ENCODE measurements around the gene TMEM91.
"Not testable (repeated sequence)": the region's sequence is repeated elsewhere in the genome, so short reads cannot be mapped to it uniquely, and the experiment has no call there.

Gene TMEM91

DNA sequence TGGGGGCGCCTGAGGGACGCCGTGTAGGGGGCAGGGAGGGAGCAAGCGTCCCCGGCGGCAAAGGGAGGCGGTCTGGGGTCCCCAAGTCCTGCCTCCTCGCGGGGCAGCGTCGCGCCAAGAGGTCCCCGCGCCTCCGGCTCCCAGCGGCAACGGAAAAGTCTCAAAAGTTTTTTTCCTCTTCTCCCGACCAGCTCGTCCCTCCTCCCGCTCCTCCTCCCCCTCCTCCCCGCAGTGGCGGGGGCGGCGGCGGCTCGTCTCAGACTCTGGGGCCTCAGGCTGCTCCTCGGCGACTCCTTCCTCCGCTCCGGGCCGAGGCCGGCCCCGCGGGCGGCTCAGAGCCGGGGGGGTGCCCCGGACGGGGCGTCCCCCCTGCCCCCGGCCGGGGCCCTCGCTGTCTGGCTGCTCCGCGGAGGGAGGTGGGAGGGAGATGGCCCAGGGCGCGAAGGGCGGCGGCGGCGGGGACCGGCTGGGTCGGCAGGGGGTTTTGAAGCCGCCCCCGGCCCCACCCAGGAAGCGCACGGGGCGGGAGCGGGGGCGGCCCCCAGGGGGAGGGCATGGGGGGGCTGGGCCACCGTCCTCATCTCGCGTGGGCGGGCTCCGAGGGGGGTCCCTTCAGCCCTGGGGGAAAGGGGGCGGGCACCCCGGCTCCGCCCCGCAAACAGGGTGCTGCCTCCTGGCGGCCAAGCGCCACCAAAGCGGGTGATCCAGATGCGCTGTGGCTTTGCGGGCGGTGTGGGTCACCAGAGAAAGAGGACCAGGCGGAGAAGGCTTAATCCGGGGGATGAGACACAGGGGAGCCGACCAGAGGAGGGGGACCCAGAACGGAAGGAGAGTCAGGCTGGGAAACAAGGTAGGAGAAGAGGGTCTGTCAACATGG, 22.6 kb upstream of the TMEM91 start, which contains the start of gene TGFB1:
TSS of gene TGFB1 (minus strand) at position 457 of the 877 bp plus-strand sequence. CDS start 878 bp downstream, outside the sequence.
- peak; percentile 86 for DNase-seq (ENCODE audit: low spot score)

DNA sequence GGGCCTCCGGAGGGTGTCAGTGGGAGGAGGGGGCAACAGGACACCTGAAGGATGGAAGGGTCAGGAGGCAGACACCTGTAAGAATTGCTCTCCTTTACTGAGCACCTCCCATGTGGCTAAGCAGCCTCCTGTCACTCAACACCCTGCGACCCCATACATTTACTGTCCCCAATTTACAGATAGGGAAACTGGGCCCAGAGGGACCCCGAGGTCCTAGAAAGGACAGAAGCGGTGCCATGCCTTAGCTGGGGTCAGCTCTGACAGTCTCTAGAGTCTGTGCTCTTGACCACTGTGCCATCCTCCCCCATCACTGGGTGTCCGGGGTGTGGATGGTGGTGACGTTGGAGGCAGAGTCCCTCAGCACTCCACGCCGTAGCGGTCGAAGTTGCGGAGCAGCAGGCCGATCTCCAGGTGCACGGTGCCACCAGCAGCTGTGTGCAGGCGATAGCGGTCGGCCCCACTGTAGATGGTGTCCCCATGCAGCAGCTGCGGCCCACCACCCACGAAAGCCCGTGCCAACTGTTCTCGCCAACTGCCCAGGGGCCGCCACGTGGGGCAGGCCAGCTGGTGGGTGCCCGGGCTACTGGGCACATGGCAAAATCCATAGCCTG, 21.9 kb upstream of the TMEM91 start:
- DNase-seq (ENCODE audit: low spot score) = no peak

DNA sequence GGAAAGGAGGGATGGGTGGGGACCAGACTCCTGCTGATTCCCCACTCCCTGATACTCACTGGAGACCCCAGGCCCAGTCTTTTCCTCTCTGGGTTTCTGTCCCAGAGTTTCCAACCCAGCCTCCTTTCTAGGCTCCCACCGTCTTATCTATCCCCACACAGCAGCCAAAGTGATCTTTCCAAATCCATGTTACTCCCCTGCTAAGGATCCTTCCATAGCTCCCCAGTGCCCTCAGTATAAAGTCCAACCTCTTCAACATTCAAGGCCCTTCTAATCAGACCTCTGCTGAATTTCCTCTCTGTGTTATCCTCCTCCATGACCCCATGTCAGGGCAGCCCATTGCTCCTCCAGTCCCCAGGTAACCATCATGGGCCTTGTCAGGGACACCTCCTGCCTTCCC, 21.3 kb upstream of the TMEM91 start:
- no peak for DNase-seq (ENCODE audit: low spot score)

DNA sequence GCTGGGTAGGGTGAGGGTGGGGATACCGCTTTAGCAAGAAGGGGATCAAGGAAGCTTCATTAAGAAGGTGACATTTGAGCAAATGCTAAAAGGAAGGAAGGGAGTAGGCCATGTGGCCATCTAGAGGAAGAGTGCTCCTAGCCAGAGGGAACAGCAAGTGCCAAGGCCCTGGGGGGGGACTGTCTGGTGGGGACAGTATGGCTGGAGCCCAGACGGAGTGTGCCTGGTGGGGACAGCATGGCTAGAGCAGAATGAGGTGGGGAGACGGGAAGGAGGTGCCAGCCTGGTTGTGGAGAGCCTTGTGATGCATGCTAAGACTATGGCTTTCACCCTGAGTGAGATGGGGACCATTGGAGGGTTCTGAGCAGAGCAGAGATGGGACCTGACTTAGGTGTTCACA, 20.5 kb upstream of the TMEM91 start:
- DNase-seq (ENCODE audit: low spot score) = no peak

DNA sequence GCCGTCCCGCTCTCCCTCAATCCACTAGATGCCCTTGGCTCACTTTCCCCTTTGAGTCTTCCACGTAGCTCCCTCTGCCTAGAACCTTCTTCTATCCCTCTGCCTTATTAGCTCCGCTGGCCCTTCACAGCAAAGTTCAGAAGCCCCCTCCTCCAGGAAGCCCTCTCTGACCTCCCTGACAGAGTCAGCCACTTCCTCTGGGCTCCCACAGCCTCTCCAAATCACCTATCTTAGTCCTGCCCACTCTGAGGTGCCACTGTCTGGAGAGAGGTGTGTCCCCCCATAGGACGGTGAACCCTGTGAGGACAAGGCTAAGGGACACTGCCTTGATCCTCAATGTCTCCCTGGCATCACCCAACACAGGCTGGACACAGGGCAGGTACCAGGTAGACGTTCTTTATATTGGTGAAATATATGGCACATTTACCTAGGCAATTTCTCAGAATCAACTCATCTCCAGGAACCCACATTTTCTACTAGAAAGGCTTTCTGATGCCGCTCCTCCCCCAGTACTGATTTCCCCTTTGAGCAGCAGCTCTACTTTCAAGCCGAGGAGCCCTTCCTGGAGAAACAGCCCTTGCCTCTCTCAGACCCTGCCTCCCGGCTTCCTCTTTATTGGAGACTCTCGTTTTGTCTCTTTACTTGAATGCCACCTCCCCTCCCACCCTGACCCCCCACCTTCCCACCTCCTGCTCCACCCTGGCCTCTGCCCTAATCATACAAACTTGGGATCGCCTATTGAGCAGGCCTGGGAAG, 19.2 kb upstream of the TMEM91 start:
- DNase-seq (ENCODE audit: low spot score) = no peak

DNA sequence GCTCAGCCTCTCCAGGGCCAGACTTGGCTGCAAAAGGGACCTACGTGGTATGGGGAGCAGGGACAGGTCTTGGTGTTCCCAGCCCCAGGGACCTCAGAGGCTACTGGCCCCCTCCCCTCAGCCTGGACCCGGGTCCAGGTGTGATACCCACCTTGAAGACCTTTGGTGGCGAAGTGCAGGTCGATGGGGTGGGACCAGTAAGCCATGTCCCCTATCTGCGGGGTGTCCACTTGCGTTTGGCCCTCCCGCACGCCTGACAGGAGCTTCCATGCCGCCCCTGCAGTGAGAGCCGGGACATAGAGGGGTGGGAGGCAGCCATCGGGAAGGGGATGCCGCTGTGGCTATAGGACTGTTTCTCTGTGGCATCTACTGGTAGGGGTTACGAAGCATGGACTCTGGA, 18.6 kb upstream of the TMEM91 start:
- DNase-seq (ENCODE audit: low spot score) = no peak

DNA sequence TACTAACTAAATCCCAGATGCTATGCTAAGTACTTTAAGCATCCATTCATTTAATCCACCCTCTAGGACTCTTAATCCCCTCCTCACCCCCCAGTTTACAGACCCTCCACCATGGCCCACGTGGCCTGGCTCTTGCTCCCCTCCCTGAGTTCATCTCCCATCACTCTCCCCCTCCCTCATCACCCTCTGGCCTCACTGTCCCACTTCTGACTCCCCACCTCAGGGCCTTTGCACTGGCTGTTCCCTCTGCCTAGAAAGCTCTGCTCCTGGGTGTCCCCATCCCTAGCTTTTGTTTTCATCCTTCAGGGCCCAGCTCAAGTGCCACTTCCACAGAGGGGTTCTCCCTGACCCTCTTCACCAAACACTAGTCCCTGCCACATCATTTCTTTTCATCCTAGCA, 16.6 kb upstream of the TMEM91 start:
- DNase-seq (ENCODE audit: low spot score) = no peak

DNA sequence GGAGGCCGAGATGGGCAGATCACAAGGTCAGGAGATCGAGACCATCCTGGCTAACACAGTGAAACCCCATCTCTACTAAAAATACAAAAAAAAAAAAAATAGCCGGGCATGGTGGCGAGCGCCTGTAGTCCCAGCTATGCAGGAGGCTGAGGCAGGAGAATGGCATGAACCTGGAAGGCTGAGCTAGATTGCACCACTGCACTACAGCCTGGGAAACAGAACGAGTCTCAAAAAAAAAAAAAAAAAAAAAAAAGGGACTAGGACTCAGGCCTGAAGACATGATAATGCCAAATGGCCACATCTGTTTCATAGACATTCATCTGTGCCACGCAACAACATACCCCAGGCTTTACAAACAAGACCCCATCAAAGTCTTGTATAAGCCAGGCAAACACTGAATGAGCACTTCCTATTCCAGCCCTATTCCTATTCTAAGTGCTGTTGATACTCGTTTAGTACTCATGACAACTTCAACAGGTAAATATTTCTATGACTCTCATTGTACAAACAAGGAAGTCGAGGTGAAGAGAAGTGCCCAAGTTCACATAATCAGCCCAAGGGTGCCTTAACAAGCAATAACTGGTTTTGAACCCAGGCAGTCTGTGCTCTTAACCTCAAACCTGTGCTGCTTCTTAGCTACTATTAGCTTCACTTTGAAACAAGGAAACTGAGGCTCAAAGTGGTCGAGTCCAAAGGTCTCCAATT, 14.0 kb upstream of the TMEM91 start:
- no peak for DNase-seq (ENCODE audit: low spot score)

DNA sequence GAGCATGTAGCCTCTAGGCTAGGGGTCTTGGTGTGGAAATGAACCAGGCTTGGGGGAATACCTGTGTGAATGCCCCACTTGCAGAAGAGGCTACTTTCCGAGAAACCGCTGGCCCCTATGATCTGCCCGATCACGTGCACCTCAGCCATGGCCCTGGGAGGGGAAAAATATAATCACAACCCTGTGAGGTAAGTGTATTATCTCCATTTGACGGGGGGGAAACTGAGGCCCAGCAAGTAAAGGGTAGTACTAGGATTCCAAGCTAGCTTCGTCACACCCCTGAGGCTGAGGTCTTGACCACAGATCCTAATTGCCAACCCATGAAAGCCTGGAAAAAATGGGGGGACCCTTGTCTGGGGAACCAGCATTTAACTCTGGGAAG, 13.0 kb upstream of the TMEM91 start:
- DNase-seq (ENCODE audit: low spot score) = no peak

DNA sequence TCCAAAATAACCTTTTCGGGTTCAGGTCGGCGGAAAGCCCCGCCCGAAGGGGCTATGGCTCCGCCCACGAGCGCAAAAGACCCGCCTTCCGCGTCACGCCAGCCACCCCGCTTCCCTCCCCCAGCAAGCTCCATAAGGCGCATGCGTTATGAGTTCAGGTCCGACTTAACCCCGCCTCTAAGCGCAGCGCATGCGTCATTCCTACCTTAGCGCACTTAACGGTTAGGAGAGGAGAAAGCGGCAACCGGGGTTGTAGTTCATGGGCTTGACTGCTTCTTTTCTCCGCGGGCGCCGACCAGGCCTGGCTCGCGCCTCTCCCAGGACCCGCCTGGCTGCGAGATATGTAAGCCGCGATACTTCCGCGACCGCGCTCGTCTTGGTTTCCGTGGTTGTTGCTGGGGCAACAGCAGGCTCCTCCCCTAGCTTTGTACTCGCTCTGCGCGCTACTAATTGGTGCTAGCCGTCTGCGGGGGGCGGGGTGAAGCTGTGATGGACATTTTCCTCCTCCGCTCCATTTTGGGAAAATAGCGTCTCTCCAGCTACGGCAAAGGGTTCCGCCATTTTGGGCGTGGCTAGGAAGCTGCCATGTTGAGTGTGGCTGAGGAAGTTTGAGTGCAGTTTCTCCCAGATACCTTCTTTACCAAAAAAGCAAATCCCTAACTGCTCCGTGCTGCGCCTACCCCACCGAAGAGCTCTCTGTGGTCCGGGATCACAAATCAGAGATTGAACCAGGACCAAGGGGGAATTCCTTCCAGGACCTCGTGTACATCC, 12.4 kb upstream of the TMEM91 start, which contains the start of gene B9D2:
TSS of gene B9D2 (minus strand) at position 397 of the 771 bp plus-strand sequence. CDS start 630 bp downstream, outside the sequence.
- DNase-seq (ENCODE audit: low spot score) = peak; percentile 97

DNA sequence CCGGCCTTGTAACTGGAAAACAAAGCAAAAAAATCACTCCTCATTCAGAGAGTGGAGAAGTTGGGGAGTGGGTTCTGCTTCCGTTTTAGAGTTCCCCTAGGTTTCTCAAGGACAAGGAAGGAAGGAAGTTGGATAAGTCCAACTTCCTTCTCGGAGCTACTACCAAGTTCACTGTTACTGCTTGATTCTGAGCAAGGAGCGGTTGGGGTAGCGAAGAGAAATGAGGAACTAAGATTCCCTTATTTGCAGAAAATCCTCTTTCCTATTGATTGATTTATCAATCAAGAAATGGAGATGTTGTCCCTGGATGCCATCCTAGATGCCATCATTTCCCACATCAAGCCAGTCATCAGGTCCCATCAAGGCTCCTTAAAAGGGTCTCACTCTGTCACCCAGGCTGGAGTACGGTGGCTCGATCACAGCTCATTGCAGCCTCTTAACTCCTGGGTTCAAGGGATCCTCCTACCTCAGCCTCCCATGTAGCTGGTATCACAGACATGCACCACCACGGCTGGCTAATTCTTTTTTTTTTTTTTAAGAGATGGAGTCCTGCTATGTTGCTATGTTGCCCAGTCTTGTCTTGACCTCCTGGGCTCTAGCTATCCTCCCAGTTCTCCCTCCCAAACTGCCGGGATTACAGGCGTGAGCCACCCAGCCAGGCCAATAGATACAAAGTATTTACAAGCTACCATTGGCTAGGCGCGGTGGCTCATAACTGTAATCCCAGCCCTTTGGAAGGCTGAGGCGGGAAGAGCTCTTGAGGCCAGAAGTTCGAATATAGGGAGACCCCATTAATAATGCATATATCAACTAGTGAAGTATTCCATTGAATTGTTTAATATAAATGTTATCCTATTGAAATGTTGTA, 11.6 kb upstream of the TMEM91 start:
- DNase-seq (ENCODE audit: low spot score) = no peak

DNA sequence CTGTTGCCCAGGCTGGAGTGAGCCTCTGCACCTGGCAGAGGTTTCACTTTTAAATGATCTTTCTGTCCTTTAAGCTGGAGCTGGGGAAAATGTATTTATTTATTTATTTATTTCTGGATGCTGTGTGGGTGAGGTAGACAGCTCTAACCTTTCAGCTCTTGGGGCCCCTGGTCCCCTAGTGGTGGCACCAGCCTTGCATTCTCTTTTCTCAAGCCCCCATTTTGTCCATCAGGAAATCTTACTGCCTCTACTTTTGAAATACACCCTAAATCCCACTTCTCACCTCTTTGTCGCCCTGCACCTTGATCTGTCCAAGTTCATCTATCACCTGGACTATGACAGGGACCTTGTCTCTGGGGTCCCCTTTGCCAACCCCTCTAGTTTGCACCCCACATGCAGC, 10.2 kb upstream of the TMEM91 start:
- no peak for DNase-seq (ENCODE audit: low spot score)

DNA sequence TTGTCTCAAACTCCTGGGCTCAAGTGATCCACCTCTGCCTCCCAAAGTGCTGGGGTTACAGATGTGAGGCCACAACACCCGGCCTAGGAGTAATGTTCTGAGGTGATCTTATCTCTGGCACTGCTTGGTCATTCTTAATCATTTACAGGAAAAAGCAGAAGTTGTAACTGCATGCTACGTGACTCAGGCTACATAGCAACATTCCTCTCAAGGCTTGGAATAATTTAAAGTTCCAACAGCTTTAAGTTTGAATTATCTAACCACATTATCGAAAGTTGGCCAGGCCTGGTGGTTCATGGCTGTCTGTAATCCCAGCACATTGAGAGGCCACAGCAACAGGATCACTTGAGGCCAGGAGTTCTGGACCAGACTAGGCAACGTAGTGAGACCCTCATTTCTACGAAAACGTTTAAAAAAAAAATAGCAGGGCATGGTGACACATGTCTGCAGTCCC, 8.5 kb upstream of the TMEM91 start:
- DNase-seq (ENCODE audit: low spot score) = no peak

DNA sequence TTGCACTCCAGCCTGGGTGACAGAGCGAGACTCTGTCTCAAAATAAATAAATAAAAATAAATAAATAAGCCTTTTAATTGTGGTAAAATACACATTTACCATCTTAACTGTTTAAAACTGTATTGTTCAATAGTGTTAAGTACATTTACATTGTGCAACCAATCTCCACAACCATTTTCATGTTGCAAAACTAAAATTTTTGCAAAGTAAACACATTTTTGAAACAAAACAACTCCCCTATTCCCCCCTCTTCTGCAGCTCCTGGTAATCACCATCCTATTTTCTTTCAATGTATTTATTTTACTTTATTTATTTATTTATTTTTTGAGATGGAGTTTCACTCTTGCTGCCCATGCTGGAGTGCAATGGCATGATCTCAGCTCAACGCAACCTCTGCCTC, 6.6 kb upstream of the TMEM91 start:
- no peak for DNase-seq (ENCODE audit: low spot score)

DNA sequence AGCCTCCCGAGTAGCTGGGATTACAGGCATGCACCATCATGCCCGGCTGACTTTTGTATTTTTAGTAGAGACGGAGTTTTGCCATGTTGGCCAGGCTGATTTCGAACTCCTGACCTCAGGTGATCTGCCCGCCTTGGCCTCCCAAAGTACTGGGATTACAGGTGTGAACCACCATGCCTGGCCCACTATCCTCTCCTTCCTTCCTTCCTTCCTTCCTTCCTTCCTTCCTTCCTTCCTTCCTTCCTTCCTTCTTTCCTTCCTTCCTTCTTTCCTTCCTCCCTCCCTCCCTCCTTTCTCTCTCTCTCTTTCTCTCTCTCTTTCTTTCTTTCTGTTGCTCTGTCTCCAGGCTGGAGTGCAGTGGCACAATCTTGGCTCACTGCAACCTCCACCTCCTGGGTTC, 5.2 kb upstream of the TMEM91 start:
- not testable (repeated sequence) for DNase-seq (ENCODE audit: low spot score)

DNA sequence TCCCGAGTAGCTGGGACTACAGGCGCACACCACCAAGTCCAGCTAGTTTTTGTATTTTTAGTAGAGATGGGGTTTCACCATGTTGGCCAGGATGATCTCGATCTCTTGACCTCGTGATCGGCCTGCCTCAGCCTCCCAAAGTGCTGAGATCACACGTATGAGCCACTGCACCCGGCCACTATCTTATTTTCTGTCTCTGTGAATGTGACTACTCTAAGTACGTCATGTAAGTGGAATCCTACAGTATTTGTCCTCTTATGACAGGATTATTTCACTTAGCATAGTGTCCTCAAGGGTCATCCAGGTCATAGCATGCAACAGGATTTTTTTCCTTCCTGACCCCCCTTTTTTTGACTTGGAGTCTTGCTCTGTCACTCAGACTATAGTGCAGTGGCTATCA, 4.8 kb upstream of the TMEM91 start:
- no peak for DNase-seq (ENCODE audit: low spot score)

DNA sequence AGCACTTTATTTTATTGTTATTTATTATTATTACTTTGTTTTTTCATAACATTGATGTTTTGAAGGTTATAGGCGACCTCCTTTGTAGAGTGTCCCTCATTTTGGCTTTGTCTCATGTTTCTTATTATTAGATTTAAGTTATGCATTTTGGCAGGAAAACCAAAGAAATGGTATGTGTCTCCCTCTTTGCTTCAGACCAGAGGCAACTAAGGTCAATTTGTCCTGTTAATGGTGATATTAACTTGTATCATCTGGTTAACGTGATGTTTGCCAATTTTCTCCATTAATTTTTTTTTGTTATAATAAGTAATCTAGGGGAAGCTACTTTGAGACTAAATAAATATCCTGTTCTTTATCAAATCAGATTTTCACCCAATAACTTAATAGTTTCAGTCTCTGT, 3.8 kb upstream of the TMEM91 start:
- no peak for DNase-seq (ENCODE audit: low spot score)

DNA sequence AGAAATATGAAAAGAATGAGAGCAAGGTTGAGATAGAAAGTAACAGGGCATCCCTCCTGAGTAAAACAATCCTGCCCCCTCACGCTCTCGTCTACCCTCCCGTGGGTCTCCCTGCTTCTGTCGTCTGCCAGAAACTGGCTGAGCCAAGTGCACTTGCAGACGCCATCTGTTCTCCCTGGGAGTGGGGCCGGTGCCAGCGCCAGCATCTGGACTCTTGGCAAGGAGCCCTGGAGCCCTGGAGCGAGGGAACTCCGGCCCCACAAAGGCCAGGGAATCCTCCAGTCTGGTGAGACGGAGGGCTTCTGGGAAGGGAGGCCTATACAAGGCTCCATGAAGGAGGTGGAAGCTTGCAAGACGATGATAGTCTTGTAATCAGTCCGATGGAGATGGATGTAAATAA, 2.3 kb upstream of the TMEM91 start:
- no peak for DNase-seq (ENCODE audit: low spot score)

DNA sequence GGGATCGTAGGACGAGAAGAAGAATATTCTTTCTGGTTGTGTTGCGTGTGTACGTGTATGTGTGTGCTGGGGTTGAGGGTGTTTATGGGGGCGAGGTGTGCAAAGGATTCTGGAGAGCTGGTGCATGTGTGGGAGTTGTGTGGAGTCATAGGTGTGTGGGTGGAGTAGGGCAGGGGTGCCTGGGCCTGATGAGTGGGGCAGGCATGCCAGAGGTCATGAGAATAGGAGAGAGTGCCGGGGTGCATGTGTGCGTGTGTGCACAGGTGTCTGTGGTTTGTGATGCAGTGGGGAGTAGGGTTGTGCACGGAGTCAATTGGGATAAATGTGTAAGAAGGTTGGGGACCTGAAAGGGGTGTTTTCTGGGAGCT, 649 bp downstream of the TMEM91 start:
- DNase-seq (ENCODE audit: low spot score) = no peak

DNA sequence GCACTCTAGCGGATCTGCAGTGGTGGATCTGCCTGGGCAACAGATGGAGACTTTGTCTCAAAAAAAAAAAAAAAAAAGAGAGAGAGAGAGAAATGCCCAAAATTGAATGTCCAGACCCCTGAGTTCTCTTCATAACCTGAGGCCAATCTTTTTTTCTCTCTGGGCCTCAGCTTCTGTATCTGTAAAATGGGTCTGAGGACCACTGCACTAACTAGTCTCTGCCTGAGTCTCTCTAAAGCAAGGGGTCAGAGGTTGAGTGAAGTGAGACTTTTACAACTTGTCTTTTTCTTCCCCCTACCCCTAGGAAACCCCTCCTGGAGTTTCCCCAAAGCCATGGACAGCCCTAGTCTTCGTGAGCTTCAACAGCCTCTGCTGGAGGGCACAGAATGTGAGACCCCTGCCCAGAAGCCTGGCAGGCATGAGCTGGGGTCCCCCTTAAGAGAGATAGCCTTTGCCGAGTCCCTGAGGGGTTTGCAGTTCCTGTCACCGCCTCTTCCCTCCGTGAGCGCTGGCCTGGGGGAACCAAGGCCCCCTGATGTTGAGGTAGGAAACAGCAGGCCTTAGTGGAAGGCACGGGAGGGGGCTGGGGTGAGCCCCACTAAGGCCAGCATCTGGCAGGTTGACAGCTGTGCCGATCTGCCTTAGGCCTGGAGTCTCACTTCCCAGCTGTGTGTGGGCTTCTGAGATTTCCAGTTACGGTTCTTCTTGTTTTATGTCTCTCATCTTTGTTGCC, 1.8 kb downstream of the TMEM91 start:
- DNase-seq (ENCODE audit: low spot score) = no peak

Measured in LoVo (cell line).